ENCODE results near the gene OTUD1. TPM values are rescaled to one million over a fixed set of nuclear protein-coding genes. Genes with fewer than 3 reads are reported as not detected.

Gene OTUD1
- polyA plus RNA-seq, 3 donors: 18.8 to 81.0 (median 24.5) TPM

- Histone ChIP-seq H3K79me2 (ENCODE audit: insufficient read depth, low read length) (no peaks in the 10 kb centered on the region), H3K9me3 (replicated peaks in 1 of 2; ENCODE audit: control insufficient read depth in 1 of 2, insufficient read depth in 1 of 2, low read length in 2 of 2) (no peaks in the 10 kb centered on the region), H3K4me2 (replicated peaks; ENCODE audit: extremely low read depth, low read length, poor library complexity, severe bottlenecking) (no peak overlapping the region), H4K20me1 (ENCODE audit: insufficient read depth, low read length) (no peaks in the 10 kb centered on the region), H3K27ac (ENCODE audit: low read depth in 1 of 2, low read length in 2 of 2) (no peak overlapping the region), H3K27me3 (ENCODE audit: control insufficient read depth in 2 of 2, insufficient read depth in 2 of 2, low read length in 2 of 2) (peaks cover 3 to 6% of the 10 kb centered on the region in 2 donors), H3K4me3 (replicated peaks in 1 of 3; ENCODE audit: low read depth in 2 of 3, low read length in 3 of 3) (no peak overlapping the region), H3K4me1 (ENCODE audit: control insufficient read depth in 1 of 2, insufficient read depth in 2 of 2, low read length in 2 of 2) (no peaks in the 10 kb centered on the region), H2AFZ (ENCODE audit: insufficient read depth, low read depth, low read length, poor library complexity, severe bottlenecking) (no peak overlapping the region), H3K9ac (ENCODE audit: insufficient read depth, low read length, poor library complexity, severe bottlenecking) (no peak overlapping the region), H3K36me3 (replicated peaks in 1 of 2; ENCODE audit: control insufficient read depth in 1 of 2, insufficient read depth in 2 of 2, low read length in 2 of 2) (no peaks in the 10 kb centered on the region)
- H3K4me1 Mint-ChIP-seq: peaks cover 2% of the 10 kb centered on the region
- no peaks in the 10 kb centered on the region for H3K36me3 Mint-ChIP-seq
- no peak overlapping the region for H3K4me3 Mint-ChIP-seq
- no peak for DNase-seq
- peak overlapping the region in 1 of 7 donors; percentile 39 for H3K27ac Mint-ChIP-seq
- H3K9me3 Mint-ChIP-seq: peaks cover 0 to 12% (median 0%) of the 10 kb centered on the region in 7 donors
- intact Hi-C loops (cut with micrococcal nuclease): loop anchor here in 1 of 2 donors (10.0 kb wide), 1 partner anchor 115 kb away; no protein-coding TSS in a partner anchor
- TF ChIP-seq CTCF (IDR thresholded peaks at IDR 0.05): no peak
- peaks cover 4 to 12% (median 9%) of the 10 kb centered on the region in 3 donors for H3K27me3 Mint-ChIP-seq (ENCODE audit: low read depth in 3 of 3)
- no CpG with 5 or more reads among the region's 1 CpG for WGBS (ENCODE audit: insufficient coverage)
Observed at GRCh38 chr10:23469596-23470237, 30.8 kb downstream of the OTUD1 start.

GRCh38 chr10:23472181-23472580, 33.3 kb downstream of the OTUD1 start:
- H3K27ac ChIP-seq (ENCODE audit: low read depth in 1 of 2, low read length in 2 of 2): no peak overlapping the region
- 94% methylated on average over 8 of the region's 8 CpGs for WGBS (ENCODE audit: insufficient coverage)
- Mint-ChIP-seq H3K9me3 (peaks cover 0 to 9% (median 0%) of the 10 kb centered on the region in 7 donors), H3K27ac (no peak overlapping the region), H3K27me3 (ENCODE audit: low read depth in 3 of 3) (peaks cover 3 to 13% (median 4%) of the 10 kb centered on the region in 3 donors), H3K4me3 (no peak overlapping the region), H3K36me3 (no peaks in the 10 kb centered on the region), H3K4me1 (peaks cover 2% of the 10 kb centered on the region)
- H3K4me3 ChIP-seq (replicated peaks in 1 of 3; ENCODE audit: low read depth in 2 of 3, low read length in 3 of 3): no peak overlapping the region
- H2AFZ ChIP-seq (ENCODE audit: insufficient read depth, low read depth, low read length, poor library complexity, severe bottlenecking): no peak overlapping the region
- H3K27me3 ChIP-seq (ENCODE audit: control insufficient read depth in 2 of 2, insufficient read depth in 2 of 2, low read length in 2 of 2): peaks cover 3 to 6% of the 10 kb centered on the region in 2 donors
- no peak overlapping the region for H3K4me2 ChIP-seq (replicated peaks; ENCODE audit: extremely low read depth, low read length, poor library complexity, severe bottlenecking)
- TF ChIP-seq CTCF (IDR thresholded peaks at IDR 0.05): no peak
- H3K9ac ChIP-seq (ENCODE audit: insufficient read depth, low read length, poor library complexity, severe bottlenecking): no peak overlapping the region
- no peaks in the 10 kb centered on the region for H3K9me3 ChIP-seq (replicated peaks in 1 of 2; ENCODE audit: control insufficient read depth in 1 of 2, insufficient read depth in 1 of 2, low read length in 2 of 2)
- intact Hi-C loops (cut with micrococcal nuclease): no loop called here
- no peaks in the 10 kb centered on the region for H3K36me3 ChIP-seq (replicated peaks in 1 of 2; ENCODE audit: control insufficient read depth in 1 of 2, insufficient read depth in 2 of 2, low read length in 2 of 2)
- H3K79me2 ChIP-seq (ENCODE audit: insufficient read depth, low read length): no peaks in the 10 kb centered on the region
- no peak for DNase-seq
- no peaks in the 10 kb centered on the region for H4K20me1 ChIP-seq (ENCODE audit: insufficient read depth, low read length)
- no peaks in the 10 kb centered on the region for H3K4me1 ChIP-seq (ENCODE audit: control insufficient read depth in 1 of 2, insufficient read depth in 2 of 2, low read length in 2 of 2)
